ENCODE data around the gene CAMK2G. TPM values are rescaled to one million over a fixed set of nuclear protein-coding genes. Genes with fewer than 3 reads are reported as not detected.
A peak's percentile ranks its signal among the peaks of the same experiment; 100 is the strongest.

Gene CAMK2G
- total RNA-seq, 4 donors from 2014 or later, result 34.7 to 159 (median 110) TPM

GRCh38 chr10:73807471-73807870 lies 66.9 kb downstream of the CAMK2G start:
- TF ChIP-seq POLR2A (IDR thresholded peaks at IDR 0.05), result no peak
- TF ChIP-seq CTCF (IDR thresholded peaks at IDR 0.05), result no peak
- Histone ChIP-seq H3K4me1 (peaks cover 0 to 10% (median 0%) of the 10 kb centered on the region in 4 donors), H3K4me3 (peak overlapping the region in 1 of 4 donors; percentile 2), H3K36me3 (peaks cover 0 to 59% (median 0%) of the 10 kb centered on the region in 3 donors), H3K9me3 (no peaks in the 10 kb centered on the region), H3K27me3 (no peaks in the 10 kb centered on the region), H3K27ac (no peak overlapping the region)
- DNase-seq, result no peak

GRCh38 chr10:73806176-73806950 lies 68.0 kb downstream of the CAMK2G start:
- Histone ChIP-seq H3K27ac (no peak overlapping the region), H3K4me1 (peaks cover 0 to 10% (median 0%) of the 10 kb centered on the region in 4 donors), H3K9me3 (no peaks in the 10 kb centered on the region), H3K36me3 (peaks cover 0 to 71% (median 0%) of the 10 kb centered on the region in 3 donors), H3K4me3 (no peak overlapping the region), H3K27me3 (no peaks in the 10 kb centered on the region)
- no peak for TF ChIP-seq CTCF (IDR thresholded peaks at IDR 0.05)
- TF ChIP-seq POLR2A (IDR thresholded peaks at IDR 0.05), result no peak
- no peak for DNase-seq

GRCh38 chr10:73803680-73804286 lies 70.6 kb downstream of the CAMK2G start:
- DNase-seq, result no peak
- Histone ChIP-seq H3K4me1 (no peaks in the 10 kb centered on the region), H3K36me3 (peaks cover 0 to 96% (median 0%) of the 10 kb centered on the region in 3 donors), H3K27me3 (no peaks in the 10 kb centered on the region), H3K4me3 (no peak overlapping the region), H3K9me3 (no peaks in the 10 kb centered on the region), H3K27ac (no peak overlapping the region)
- TF ChIP-seq CTCF (IDR thresholded peaks at IDR 0.05) (no peak), POLR2A (IDR thresholded peaks at IDR 0.05) (no peak)

- DNase-seq, result no peak
- H3K27me3 ChIP-seq, result no peaks in the 10 kb centered on the region
- no peaks in the 10 kb centered on the region for H3K9me3 ChIP-seq
- TF ChIP-seq CTCF (IDR thresholded peaks at IDR 0.05) (no peak), POLR2A (IDR thresholded peaks at IDR 0.05) (no peak)
- H3K27ac ChIP-seq, result no peak overlapping the region
- H3K4me3 ChIP-seq, result no peak overlapping the region
- no peaks in the 10 kb centered on the region for H3K4me1 ChIP-seq
- peaks cover 0 to 99% (median 0%) of the 10 kb centered on the region in 3 donors for H3K36me3 ChIP-seq
These were observed 71.9 kb downstream of the CAMK2G start for GRCh38 chr10:73802276-73802991.

- peaks cover 0 to 100% (median 0%) of the 10 kb centered on the region in 3 donors for H3K36me3 ChIP-seq
- TF ChIP-seq POLR2A (IDR thresholded peaks at IDR 0.05) (no peak), CTCF (IDR thresholded peaks at IDR 0.05) (no peak)
- no peak for DNase-seq
These were observed 73.1 kb downstream of the CAMK2G start for GRCh38 chr10:73801253-73801590.

More at GRCh38 chr10:73801253-73801590, 73.1 kb downstream of the CAMK2G start:
- no peaks in the 10 kb centered on the region for H3K9me3 ChIP-seq
- no peaks in the 10 kb centered on the region for H3K27me3 ChIP-seq
- H3K4me3 ChIP-seq, result no peak overlapping the region
- no peaks in the 10 kb centered on the region for H3K4me1 ChIP-seq
- H3K27ac ChIP-seq, result no peak overlapping the region

Measured in Peyer's patch (tissue), 4 donors.